Activated T-cell treated with anti-CD3 and anti-CD28 coated beads for 24 hours (primary cell): ENCODE results near the gene ZNF860.
"Not testable (repeated sequence)": the region's sequence is repeated elsewhere in the genome, so short reads cannot be mapped to it uniquely, and the experiment has no call there.

ENCODE experiments used
- DNase-seq: peaks from one replicate; pipeline ENCODE4 v3.0.0-alpha.2; 2020; ENCODE audit warnings: low read depth

ZNF860 gene

GRCh38 chr3:31999907-32000439, 18.4 kb downstream of the ZNF860 start:
- no peak for DNase-seq

GRCh38 chr3:32000877-32001276, 19.3 kb downstream of the ZNF860 start:
- no peak for DNase-seq

GRCh38 chr3:32002561-32003368, 21.2 kb downstream of the ZNF860 start:
- no peak for DNase-seq

- no peak for DNase-seq
Observed at GRCh38 chr3:32003380-32003779, 21.8 kb downstream of the ZNF860 start.

- DNase-seq: no peak
Observed at GRCh38 chr3:32004113-32004765, 22.7 kb downstream of the ZNF860 start.

GRCh38 chr3:32009101-32009500, 27.6 kb downstream of the ZNF860 start:
- DNase-seq: no peak

GRCh38 chr3:32009957-32010356, 28.4 kb downstream of the ZNF860 start:
- no peak for DNase-seq

GRCh38 chr3:32010699-32011098, 29.1 kb downstream of the ZNF860 start:
- DNase-seq: not testable (repeated sequence)

- DNase-seq: not testable (repeated sequence)
Observed at GRCh38 chr3:32015638-32016037, 34.1 kb downstream of the ZNF860 start.

- no peak for DNase-seq
Observed at GRCh38 chr3:32017286-32017685, 35.7 kb downstream of the ZNF860 start.

GRCh38 chr3:32018757-32019564, 37.4 kb downstream of the ZNF860 start:
- DNase-seq: no peak

GRCh38 chr3:32021155-32021554, 39.6 kb downstream of the ZNF860 start:
- no peak for DNase-seq

GRCh38 chr3:32021748-32022147, 40.2 kb downstream of the ZNF860 start:
- DNase-seq: no peak

- DNase-seq: no peak
Observed at GRCh38 chr3:32022947-32023346, 41.4 kb downstream of the ZNF860 start.

- DNase-seq: no peak
Observed at GRCh38 chr3:32026593-32026992, 45.0 kb downstream of the ZNF860 start.

GRCh38 chr3:32037932-32038267, 56.4 kb downstream of the ZNF860 start:
- DNase-seq: no peak

- DNase-seq: no peak
Observed at GRCh38 chr3:32041316-32041715, 59.8 kb downstream of the ZNF860 start.
